HG02763 (cell line): Measurements from ENCODE around the gene GALNTL6.
"Not testable (repeated sequence)": the region's sequence is repeated elsewhere in the genome, so short reads cannot be mapped to it uniquely, and the experiment has no call there.

Source experiments
- ATAC-seq: cut with Tn5 transposase; IDR thresholded peaks from one replicate; pipeline ENCODE4 v1.9.1; 2021; ENCODE audit warnings: mild to moderate bottlenecking, moderate library complexity; ENCODE audit not compliant: unreplicated experiment

Gene GALNTL6

GRCh38 chr4:172842779-172843178 is 1029.6 kb downstream of the GALNTL6 start:
- ATAC-seq: no peak

- ATAC-seq: no peak
Observed at GRCh38 chr4:172843192-172843591, 1030.0 kb downstream of the GALNTL6 start.

- no peak for ATAC-seq
Observed at GRCh38 chr4:172844556-172844955, 1031.4 kb downstream of the GALNTL6 start.

- no peak for ATAC-seq
Observed at GRCh38 chr4:172845281-172845680, 1032.1 kb downstream of the GALNTL6 start.

GRCh38 chr4:172850838-172851237 is 1037.6 kb downstream of the GALNTL6 start:
- no peak for ATAC-seq

- no peak for ATAC-seq
Observed at GRCh38 chr4:172851534-172851933, 1038.3 kb downstream of the GALNTL6 start.

GRCh38 chr4:172857026-172857425 is 1043.8 kb downstream of the GALNTL6 start:
- no peak for ATAC-seq

- ATAC-seq: no peak
Observed at GRCh38 chr4:172858731-172859230, 1045.6 kb downstream of the GALNTL6 start.

GRCh38 chr4:172865103-172865502 is 1051.9 kb downstream of the GALNTL6 start:
- ATAC-seq: no peak

GRCh38 chr4:172865531-172866127 is 1052.4 kb downstream of the GALNTL6 start:
- ATAC-seq: no peak

- no peak for ATAC-seq
Observed at GRCh38 chr4:172866421-172866820, 1053.2 kb downstream of the GALNTL6 start.

- no peak for ATAC-seq
Observed at GRCh38 chr4:172867835-172868234, 1054.6 kb downstream of the GALNTL6 start.

- no peak for ATAC-seq
Observed at GRCh38 chr4:172868271-172868670, 1055.1 kb downstream of the GALNTL6 start.

- ATAC-seq: no peak
Observed at GRCh38 chr4:172869621-172870268, 1056.5 kb downstream of the GALNTL6 start.

- no peak for ATAC-seq
Observed at GRCh38 chr4:172871381-172871780, 1058.2 kb downstream of the GALNTL6 start.

GRCh38 chr4:172874944-172875343 is 1061.7 kb downstream of the GALNTL6 start:
- ATAC-seq: no peak

GRCh38 chr4:172876394-172876793 is 1063.2 kb downstream of the GALNTL6 start:
- no peak for ATAC-seq

GRCh38 chr4:172881645-172882044 is 1068.4 kb downstream of the GALNTL6 start:
- no peak for ATAC-seq

GRCh38 chr4:172887358-172887757 is 1074.2 kb downstream of the GALNTL6 start:
- ATAC-seq: not testable (repeated sequence)

- ATAC-seq: no peak
Observed at GRCh38 chr4:172887959-172888358, 1074.8 kb downstream of the GALNTL6 start.

GRCh38 chr4:172892300-172892699 is 1079.1 kb downstream of the GALNTL6 start:
- no peak for ATAC-seq

- ATAC-seq: no peak
Observed at GRCh38 chr4:172895699-172896098, 1082.5 kb downstream of the GALNTL6 start.

- no peak for ATAC-seq
Observed at GRCh38 chr4:172897046-172897445, 1083.8 kb downstream of the GALNTL6 start.
